DOHH2 (cell line): Measurements from ENCODE around the gene ADAMTS2.

ENCODE experiments used
- H3F3A ChIP-seq: fragments of 200-600 bp; sonication (generic), shearing (Covaris generic); 2 replicates; pipeline ENCODE4 v1.6.0; 2016; ENCODE audit warnings: antibody characterized with exemption, mild to moderate bottlenecking; ENCODE audit not compliant: control insufficient read depth, insufficient read depth
- H3K27ac ChIP-seq: fragments of 200-600 bp; sonication (generic); 2 replicates; pipeline ENCODE4 v1.5.1; 2014; ENCODE audit warnings: low read depth, mild to moderate bottlenecking, low read length, moderate library complexity
- H3K27me3 ChIP-seq: fragments of 200-600 bp; sonication (generic); 2 replicates; pipeline ENCODE4 v1.6.1; 2014; ENCODE audit warnings: mild to moderate bottlenecking, low read length, mixed read lengths; ENCODE audit not compliant: control insufficient read depth
- H3K36me3 ChIP-seq: fragments of 200-600 bp; sonication (generic); 2 replicates; pipeline ENCODE4 v1.6.1; 2014; ENCODE audit warnings: mild to moderate bottlenecking, low read length, moderate library complexity, mixed read lengths; ENCODE audit not compliant: control insufficient read depth
- H3K4me1 ChIP-seq: fragments of 200-600 bp; sonication (generic); 2 replicates; pipeline ENCODE4 v1.6.1; 2014; ENCODE audit warnings: mild to moderate bottlenecking, low read length, mixed read lengths; ENCODE audit not compliant: control insufficient read depth
- H3K4me2 ChIP-seq: fragments of 200-600 bp; sonication (generic); 2 replicates; pipeline ENCODE4 v1.6.0; 2014; ENCODE audit warnings: mild to moderate bottlenecking, low read length, moderate library complexity
- H3K4me3 ChIP-seq: fragments of 200-600 bp; sonication (generic); 2 replicates; pipeline ENCODE4 v1.5.1; 2014; ENCODE audit warnings: mild to moderate bottlenecking, low read length, mixed read lengths
- H3K79me2 ChIP-seq: fragments of 200-600 bp; sonication (generic); 2 replicates; pipeline ENCODE4 v1.6.1; 2014; ENCODE audit warnings: mild to moderate bottlenecking, low read length, mixed read lengths; ENCODE audit not compliant: control insufficient read depth
- H3K9me2 ChIP-seq: fragments of 200-600 bp; sonication (generic); replicated peaks from 2 replicates; pipeline ENCODE4 v1.6.1; 2014; ENCODE audit warnings: mild to moderate bottlenecking, low read length, mixed read lengths; ENCODE audit not compliant: control insufficient read depth
- H3K9me3 ChIP-seq: fragments of 200-600 bp; sonication (generic); 2 replicates; pipeline ENCODE4 v1.6.1; 2014; ENCODE audit warnings: antibody characterized with exemption, low read length, mixed read lengths; ENCODE audit not compliant: control insufficient read depth, insufficient read depth
- H4K20me1 ChIP-seq: fragments of 200-600 bp; sonication (generic); 2 replicates; pipeline ENCODE4 v1.6.0; 2014; ENCODE audit warnings: low read depth, mild to moderate bottlenecking, antibody characterized with exemption, low read length, moderate library complexity; ENCODE audit not compliant: control insufficient read depth, insufficient read depth
- CTCF ChIP-seq: fragments of 200-600 bp; sonication (generic); IDR thresholded peaks from one replicate; pipeline ENCODE4 v1.5.1; 2014; ENCODE audit warnings: antibody characterized with exemption, mild to moderate bottlenecking, low read depth, low read length; ENCODE audit not compliant: poor library complexity, severe bottlenecking
- EZH2phosphoT487 ChIP-seq: fragments of 200-600 bp; sonication (generic); IDR thresholded peaks from 2 replicates; pipeline ENCODE4 v1.6.1; 2017; ENCODE audit warnings: borderline replicate concordance, mild to moderate bottlenecking, antibody characterized with exemption, low read length, moderate library complexity, mixed read lengths

ADAMTS2 gene

DNA sequence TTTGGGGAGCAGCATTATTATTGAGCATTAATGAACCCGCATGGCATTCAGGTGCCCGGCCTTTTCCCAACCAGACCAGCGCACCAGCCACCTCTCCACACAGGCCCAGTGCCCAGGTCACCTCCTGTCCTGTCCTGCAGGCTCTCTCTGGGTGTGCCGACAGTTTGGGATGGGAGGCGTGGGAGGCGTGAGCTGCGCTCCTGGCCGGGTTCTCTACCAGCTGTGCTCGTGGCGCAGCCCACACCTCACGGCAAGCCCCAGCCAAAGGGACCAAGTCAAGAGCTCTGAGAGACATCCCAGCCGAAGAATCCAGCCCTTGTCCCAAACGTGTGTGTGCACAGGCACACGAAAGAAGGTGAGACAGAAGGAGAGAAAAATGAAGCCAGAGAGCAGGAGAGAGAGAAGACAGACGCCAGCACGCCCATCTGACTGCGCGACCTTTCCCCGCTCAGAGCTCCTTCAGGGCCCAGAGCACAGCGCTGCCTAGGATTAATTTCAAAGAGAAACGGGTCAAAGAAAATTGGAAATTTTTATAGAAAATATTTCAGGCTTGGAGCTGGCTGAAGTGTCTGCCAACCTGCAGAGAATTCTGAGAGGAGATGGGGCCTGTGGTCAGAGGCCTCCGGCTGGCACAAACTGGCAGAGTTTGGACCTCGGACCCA lies 81.7 kb downstream of the ADAMTS2 start:
- Histone ChIP-seq H3K4me3 (no peak overlapping the region), H3K9me2 (no peaks in the 10 kb centered on the region), H3K27me3 (no peaks in the 10 kb centered on the region)

DNA sequence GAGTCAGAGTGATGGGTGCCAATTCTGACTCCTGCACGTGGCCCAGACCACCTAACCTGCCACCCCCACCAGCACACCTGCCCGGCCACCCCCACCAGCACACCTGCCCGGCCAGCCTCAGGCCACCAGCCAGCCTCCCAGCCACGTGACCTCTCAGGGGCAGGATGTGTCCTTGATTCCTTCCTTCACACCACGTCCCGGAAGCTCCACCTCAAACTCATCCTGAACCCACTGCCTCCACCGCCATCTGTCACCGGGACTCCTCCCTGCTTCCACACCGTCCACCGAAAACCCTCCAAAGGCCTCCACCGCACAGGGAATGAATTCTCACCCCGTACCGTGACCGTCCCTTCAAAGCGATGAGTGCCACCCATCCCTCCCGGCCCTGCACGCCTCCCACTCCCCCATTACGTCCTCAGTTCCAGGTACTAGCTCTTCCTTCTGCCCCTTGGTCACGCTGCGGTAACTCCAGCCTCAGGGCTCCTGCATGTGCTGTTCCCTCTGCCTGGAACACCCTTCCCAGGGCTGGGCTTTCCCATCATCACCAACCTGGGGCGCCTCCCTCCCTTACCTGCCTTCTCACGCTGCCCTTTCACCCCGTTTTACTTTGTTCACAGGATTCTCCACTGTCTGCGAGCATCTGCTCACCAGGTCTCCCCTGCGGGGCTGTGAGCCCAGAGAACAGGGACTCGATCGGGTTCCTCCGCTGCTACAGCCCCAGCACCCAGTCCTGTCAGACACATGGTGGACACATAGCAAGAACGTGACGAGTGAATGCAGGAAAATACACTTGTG lies 82.9 kb downstream of the ADAMTS2 start:
- Histone ChIP-seq H3K27me3 (no peaks in the 10 kb centered on the region), H3K79me2 (no peaks in the 10 kb centered on the region), H3F3A (no peaks in the 10 kb centered on the region), H4K20me1 (no peaks in the 10 kb centered on the region), H3K27ac (no peak overlapping the region), H3K4me3 (no peak overlapping the region), H3K4me2 (no peak overlapping the region), H3K36me3 (no peaks in the 10 kb centered on the region), H3K9me2 (no peaks in the 10 kb centered on the region), H3K9me3 (no peaks in the 10 kb centered on the region), H3K4me1 (no peaks in the 10 kb centered on the region)
- no peak for TF ChIP-seq EZH2phosphoT487
- no peak for TF ChIP-seq CTCF

More for the DNA sequence above, 81.7 kb downstream of the ADAMTS2 start:
- Histone ChIP-seq H3K9me3 (no peaks in the 10 kb centered on the region), H3K79me2 (no peaks in the 10 kb centered on the region), H3K27ac (no peak overlapping the region), H4K20me1 (no peaks in the 10 kb centered on the region), H3K4me1 (no peaks in the 10 kb centered on the region), H3F3A (no peaks in the 10 kb centered on the region), H3K4me2 (no peak overlapping the region), H3K36me3 (no peaks in the 10 kb centered on the region)
- TF ChIP-seq EZH2phosphoT487 (no peak), CTCF (no peak)

GRCh38 chr5:179261301-179262125 lies 83.7 kb downstream of the ADAMTS2 start:
- H3K27me3 ChIP-seq = no peaks in the 10 kb centered on the region
- no peaks in the 10 kb centered on the region for H3K79me2 ChIP-seq
- H3K9me2 ChIP-seq = no peaks in the 10 kb centered on the region
- no peak overlapping the region for H3K27ac ChIP-seq
- no peaks in the 10 kb centered on the region for H3F3A ChIP-seq
- no peak overlapping the region for H3K4me3 ChIP-seq
- H3K36me3 ChIP-seq = no peaks in the 10 kb centered on the region
- no peak overlapping the region for H3K4me2 ChIP-seq
- no peaks in the 10 kb centered on the region for H4K20me1 ChIP-seq
- H3K9me3 ChIP-seq = no peaks in the 10 kb centered on the region
- no peaks in the 10 kb centered on the region for H3K4me1 ChIP-seq
- no peak for TF ChIP-seq EZH2phosphoT487
- no peak for TF ChIP-seq CTCF
